Activated T-helper 1 cell treated with Interleukin-2 at 50 U/mL for 16 hours (primary cell): Measurements from ENCODE around the gene LCE3B.
"Not testable (repeated sequence)": the region's sequence is repeated elsewhere in the genome, so short reads cannot be mapped to it uniquely, and the experiment has no call there.

Source experiments
- DNase-seq: peaks from one replicate; pipeline ENCODE4 v3.0.0-alpha.2; 2020; ENCODE audit warnings: low read depth

Gene LCE3B

GRCh38 chr1:152613511-152613910, at the start of gene LCE3B:
Gene LCE3B, plus strand, starts transcription at chr1:152613811. Its CDS starts 0 bp downstream, at chr1:152613811.
- DNase-seq = no peak

GRCh38 chr1:152565115-152565514, 48.5 kb upstream of the LCE3B start:
- no peak for DNase-seq

- DNase-seq = no peak
Observed at GRCh38 chr1:152565535-152566215, 47.9 kb upstream of the LCE3B start.

GRCh38 chr1:152566681-152567080, 46.9 kb upstream of the LCE3B start, which contains the start of gene LCE3E:
Gene LCE3E, minus strand, starts transcription at chr1:152566780. Its CDS starts 572 bp downstream, at chr1:152566208.
- DNase-seq = no peak

- DNase-seq = no peak
Observed at GRCh38 chr1:152577168-152577567, 36.4 kb upstream of the LCE3B start.

- not testable (repeated sequence) for DNase-seq
Observed at GRCh38 chr1:152579526-152579925, 34.1 kb upstream of the LCE3B start.

GRCh38 chr1:152580433-152580832, 33.2 kb upstream of the LCE3B start, which contains the start of gene LCE3D:
Gene LCE3D, minus strand, starts transcription at chr1:152580516. Its CDS starts 580 bp downstream, at chr1:152579936.
- DNase-seq = no peak

GRCh38 chr1:152582647-152583046, 31.0 kb upstream of the LCE3B start:
- no peak for DNase-seq

GRCh38 chr1:152585586-152585985, 28.0 kb upstream of the LCE3B start:
- DNase-seq = no peak

- no peak for DNase-seq
Observed at GRCh38 chr1:152596986-152597385, 16.6 kb upstream of the LCE3B start.

GRCh38 chr1:152599934-152600333, 13.7 kb upstream of the LCE3B start, which contains the start of gene LCE3C:
Gene LCE3C, plus strand, starts transcription at chr1:152600234. Its CDS starts 498 bp downstream, at chr1:152600732.
- no peak for DNase-seq

GRCh38 chr1:152621993-152622392, 8.4 kb downstream of the LCE3B start:
- no peak for DNase-seq

GRCh38 chr1:152622803-152623202, 9.2 kb downstream of the LCE3B start, which contains the start of gene LCE3A:
Gene LCE3A, minus strand, starts transcription at chr1:152623103. Its CDS starts 0 bp downstream, at chr1:152623103.
- DNase-seq = no peak

GRCh38 chr1:152623203-152623844, 9.7 kb downstream of the LCE3B start:
- no peak for DNase-seq

- DNase-seq = no peak
Observed at GRCh38 chr1:152626744-152627143, 13.1 kb downstream of the LCE3B start.

- DNase-seq = no peak
Observed at GRCh38 chr1:152630596-152630995, 17.0 kb downstream of the LCE3B start.

GRCh38 chr1:152640351-152640750, 26.7 kb downstream of the LCE3B start:
- no peak for DNase-seq

- no peak for DNase-seq
Observed at GRCh38 chr1:152643945-152644344, 30.3 kb downstream of the LCE3B start.

- no peak for DNase-seq
Observed at GRCh38 chr1:152645146-152645545, 31.5 kb downstream of the LCE3B start.

- no peak for DNase-seq
Observed at GRCh38 chr1:152646656-152647055, 33.0 kb downstream of the LCE3B start.

GRCh38 chr1:152654110-152654509, 40.5 kb downstream of the LCE3B start:
- no peak for DNase-seq

GRCh38 chr1:152656459-152656858, 42.8 kb downstream of the LCE3B start:
- no peak for DNase-seq

GRCh38 chr1:152657677-152658076, 44.1 kb downstream of the LCE3B start:
- DNase-seq = no peak
